Endothelial cell of umbilical vein (primary cell): Measurements from ENCODE around the gene FGFR3. TPM values are rescaled to one million over a fixed set of nuclear protein-coding genes. Genes with fewer than 3 reads are reported as not detected.
A peak's percentile ranks its signal among the peaks of the same experiment; 100 is the strongest.

Experiments
- BruUV-seq: library from RNA; stranded (reverse); fragments of 400-500 nt; replicated peaks from 2 replicates; lab custom pipeline; 2021; lab: Mats Ljungman, UMichigan
- CTCF ChIA-PET: fragments of 300-600, 350-600 bp; sonication (Branson Sonifier 250); formaldehyde crosslinking; loops from one replicate; lab custom pipeline; 2021; ENCODE audit warnings: antibody characterized with exemption, inconsistent platforms; lab: Charles Lee
- POLR2A ChIA-PET: fragments of 300-600, 350-600 bp; sonication (Branson Sonifier 250); formaldehyde crosslinking; loops from one replicate; lab custom pipeline; 2021; ENCODE audit warnings: antibody characterized with exemption, inconsistent platforms; lab: Charles Lee
- DNase-seq: peaks from one replicate; pipeline ENCODE4 v3.0.0-alpha.2; 2011; ENCODE audit warnings: low read depth, low spot score
- FAIRE-seq: peaks from 2 replicates; lab custom pipeline; 2011; peaks lifted over from hg19 to GRCh38; lab: Jason Lieb, UNC
- H2AFZ ChIP-seq: 2 replicates; pipeline ENCODE4 v1.6.0; 2012; ENCODE audit warnings: low read depth, low read length, control low read depth, inconsistent platforms
- H3K27ac ChIP-seq: 2 replicates; pipeline ENCODE4 v1.5.1; 2011; ENCODE audit warnings: low read depth, mild to moderate bottlenecking, control low read depth, low read length, moderate library complexity; ENCODE audit not compliant: insufficient read depth
- H3K27me3 ChIP-seq, 2 experiments: 2 replicates each; pipeline versions ENCODE4 v1.6.0 to v1.6.1; 2011; ENCODE audit warnings: low read length in 2 of 2, mixed read lengths in 1 of 2; ENCODE audit not compliant: control insufficient read depth in 2 of 2, insufficient read depth in 2 of 2
- H3K36me3 ChIP-seq, 2 experiments: 2 replicates in 1 of 2; 3 replicates in 1 of 2; pipeline ENCODE4 v1.5.1; 2011; ENCODE audit warnings: low read length in 2 of 2, mild to moderate bottlenecking in 1 of 2, moderate library complexity in 1 of 2; ENCODE audit not compliant: control insufficient read depth in 2 of 2, insufficient read depth in 2 of 2; ENCODE audit errors: extremely low read depth in 1 of 2
- H3K4me1 ChIP-seq: 3 replicates; pipeline ENCODE4 v1.5.1; 2011; ENCODE audit warnings: mild to moderate bottlenecking, low read length; ENCODE audit not compliant: control insufficient read depth, insufficient read depth; ENCODE audit errors: extremely low read depth
- H3K4me2 ChIP-seq: 2 replicates; pipeline ENCODE4 v1.6.1; 2011; ENCODE audit warnings: low read length, control low read depth, mixed read lengths; ENCODE audit not compliant: insufficient read depth
- H3K4me3 ChIP-seq, 3 experiments: fragments of 200-600 bp in 1 of 3; sonication (generic), shearing (Covaris generic) in 1 of 3; replicated peaks in 1 of 3; 2 replicates each; pipeline ENCODE4 v1.5.1; 2011 to 2016; ENCODE audit warnings: control low read depth in 3 of 3, low read length in 3 of 3, mild to moderate bottlenecking in 2 of 3, inconsistent platforms in 1 of 3, low read depth in 1 of 3, moderate library complexity in 1 of 3; ENCODE audit not compliant: insufficient read depth in 1 of 3
- H3K79me2 ChIP-seq: 2 replicates; pipeline ENCODE4 v1.6.0; 2012; ENCODE audit warnings: low read length, inconsistent platforms; ENCODE audit not compliant: control insufficient read depth, insufficient read depth
- H3K9ac ChIP-seq: replicated peaks from 2 replicates; pipeline ENCODE3; 2011; ENCODE audit warnings: low read length, control low read depth; ENCODE audit not compliant: insufficient read depth; ENCODE audit errors: extremely low read depth
- H3K9me1 ChIP-seq: replicated peaks from 3 replicates; pipeline ENCODE4 v1.6.0; 2011; ENCODE audit warnings: mild to moderate bottlenecking, low read length; ENCODE audit not compliant: control insufficient read depth, insufficient read depth; ENCODE audit errors: extremely low read depth
- H3K9me3 ChIP-seq: replicated peaks from 2 replicates; pipeline ENCODE4 v1.5.1; 2012; ENCODE audit warnings: low read length, inconsistent platforms; ENCODE audit not compliant: control insufficient read depth, insufficient read depth
- H4K20me1 ChIP-seq: replicated peaks from 2 replicates; pipeline ENCODE3; 2011; ENCODE audit warnings: mild to moderate bottlenecking, low read length; ENCODE audit not compliant: control insufficient read depth, insufficient read depth; ENCODE audit errors: extremely low read depth
- CTCF ChIP-seq, 2 donors: IDR thresholded peaks; 1 replicate in 1 of 2; 2 replicates in 1 of 2; pipeline ENCODE4 v1.5.1; 2011; ENCODE audit warnings: low read length in 2 of 2, mild to moderate bottlenecking in 2 of 2, moderate library complexity in 2 of 2, control low read depth in 1 of 2, inconsistent platforms in 1 of 2, low read depth in 1 of 2; ENCODE audit not compliant: insufficient read depth in 1 of 2; ENCODE audit errors: extremely low read depth in 1 of 2
- EZH2 ChIP-seq: IDR thresholded peaks from 2 replicates; pipeline ENCODE4 v1.6.1; 2012; ENCODE audit warnings: borderline replicate concordance, low read depth, mild to moderate bottlenecking, moderate library complexity, low read length, inconsistent platforms; ENCODE audit not compliant: severe bottlenecking
- FOS ChIP-seq: IDR thresholded peaks from 2 replicates; pipeline ENCODE4 v1.6.1; 2011; ENCODE audit warnings: mild to moderate bottlenecking, low read length, moderate library complexity, borderline replicate concordance; ENCODE audit not compliant: insufficient read depth
- GATA2 ChIP-seq: IDR thresholded peaks from 2 replicates; pipeline ENCODE4 v1.7.0; 2011; ENCODE audit warnings: low read depth, mild to moderate bottlenecking, moderate library complexity, mixed read lengths, low read length; ENCODE audit not compliant: insufficient read length, insufficient read depth
- JUN ChIP-seq: IDR thresholded peaks from 2 replicates; pipeline ENCODE4 v1.6.1; 2011; ENCODE audit warnings: borderline replicate concordance, low read depth; ENCODE audit not compliant: insufficient read length, insufficient read depth
- MYC ChIP-seq: IDR thresholded peaks from one replicate; pipeline ENCODE4 v1.6.1; 2011; ENCODE audit warnings: mild to moderate bottlenecking, low read depth, low read length
- POLR2A ChIP-seq: IDR thresholded peaks from 2 replicates; pipeline ENCODE4 v1.6.1; 2012; ENCODE audit warnings: low read depth, mild to moderate bottlenecking, control low read depth, low read length
- POLR2AphosphoS5 ChIP-seq: IDR thresholded peaks from 2 replicates; pipeline ENCODE4 v1.6.1; 2012; ENCODE audit warnings: low read depth, mild to moderate bottlenecking, control low read depth, low read length, moderate library complexity; ENCODE audit not compliant: insufficient read depth
- dilution Hi-C: fragments of 300-500 bp; cut with MboI; formaldehyde crosslinking; loops from one replicate; pipeline ENCODE4 v1.15.0; 2019; ENCODE audit warnings: low sequenced_read_pairs; ENCODE audit not compliant: extremely low pct_ligation_motif_present
- intact Hi-C: fragments of 100-400 bp; cut with micrococcal nuclease; formaldehyde crosslinking; loops from one replicate; pipeline ENCODE4 v1.10.0; 2022
- polyA plus RNA-seq, 4 experiments: library from polyadenylated mRNA; depleted of rRNA in 3 of 4; stranded (reverse) in 3 of 4; unstranded in 1 of 4; fragments of >200 nt; gene quantifications; 2 replicates each; pipeline versions ENCODE4 v1.2.1 to v1.2.3, GENCODE V29; 2011 to 2012; ENCODE audit warnings: missing spikeins in 1 of 4
- total RNA-seq: library from RNA; stranded (reverse); gene quantifications from 2 replicates; pipeline ENCODE4 v1.2.3, GENCODE V29; 2021

Gene FGFR3
- total and polyA plus RNA-seq, 2 donors (not counting 3 experiments of a cell fraction or from before 2014, with no cell fraction given): 0.73 to 1.2 TPM

- peaks cover 50% of the 10 kb centered on the region for H3K79me2 ChIP-seq
- no peaks in the 10 kb centered on the region for H3K9me3 ChIP-seq
- no peaks in the 10 kb centered on the region for H3K9me1 ChIP-seq
- CTCF ChIA-PET: interaction anchor here (0.7 to 1.4 kb wide), 2 partner anchors 49 to 83 kb away, joined by 4 to 5 read pairs; no protein-coding TSS in a partner anchor
- H3K27ac ChIP-seq: no peak overlapping the region
- no peak for TF ChIP-seq CTCF (IDR thresholded peaks at IDR 0.05; ENCODE audit: extremely low read depth in 1 of 2, insufficient read depth in 1 of 2, low read depth in 1 of 2, low read length in 2 of 2)
- TF ChIP-seq POLR2A: no peak
- TF ChIP-seq MYC: no peak
- no peak for TF ChIP-seq GATA2
- TF ChIP-seq FOS: no peak
- TF ChIP-seq EZH2: no peak
- no peak for TF ChIP-seq POLR2AphosphoS5
- no peak for TF ChIP-seq JUN
- DNase-seq (no peak), FAIRE-seq (peak; percentile 26)
- no peaks in the 10 kb centered on the region for H4K20me1 ChIP-seq
- intact Hi-C loops (no loop called here), dilution Hi-C loops (no loop called here)
- H3K27me3 ChIP-seq: no peaks in the 10 kb centered on the region
- H3K9ac ChIP-seq: no peak overlapping the region
- peaks cover 7% of the 10 kb centered on the region for H3K4me1 ChIP-seq
- POLR2A ChIA-PET: interaction anchor here (0.7 kb wide), 1 partner anchor 15 kb away, joined by 5 read pairs; no protein-coding TSS in a partner anchor
- H3K36me3 ChIP-seq: peaks cover 0 to 2% of the 10 kb centered on the region in 2 experiments
- no TSS peak for BruUV-seq
- H2AFZ ChIP-seq: no peak overlapping the region
- H3K4me2 ChIP-seq: no peak overlapping the region
- H3K4me3 ChIP-seq: no peak overlapping the region
Observed at GRCh38 chr4:1850276-1850675, 57.2 kb downstream of the FGFR3 start.
